Measurements from ENCODE around the gene TBCA. TPM values are rescaled to one million over a fixed set of nuclear protein-coding genes. Genes with fewer than 3 reads are reported as not detected.

TBCA gene
- total and polyA plus RNA-seq, 9 donors = 125 to 283 (median 189) TPM

DNA sequence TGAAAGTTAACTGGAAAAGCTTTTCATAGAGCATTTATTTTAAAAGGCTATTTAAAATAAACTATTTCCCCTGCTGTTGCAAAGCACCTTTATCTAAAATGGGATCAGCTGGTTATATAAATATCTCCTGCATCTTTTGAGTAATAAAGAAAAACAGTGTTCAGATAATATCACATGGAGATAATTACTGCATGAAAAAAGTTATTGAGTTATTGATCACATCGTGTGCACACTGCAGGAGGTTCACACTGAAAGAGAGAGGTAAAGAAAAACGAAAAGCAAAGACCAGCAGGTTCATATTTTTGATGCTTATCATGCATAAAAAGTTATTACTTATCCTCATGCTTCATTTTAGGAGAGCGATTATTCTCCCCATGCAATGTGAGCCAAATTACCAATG, 82.2 kb downstream of the TBCA start:
- Histone ChIP-seq H3K9me3 (no peaks in the 10 kb centered on the region), H3K4me3 (no peak overlapping the region), H3K36me3 (no peaks in the 10 kb centered on the region), H3K27ac (no peak overlapping the region), H3K4me1 (ENCODE audit: insufficient read depth) (no peaks in the 10 kb centered on the region), H3K27me3 (no peaks in the 10 kb centered on the region)
- intact Hi-C loops (cut with DNase I) = no loop called here
- no peak for TF ChIP-seq EP300 (IDR thresholded peaks at IDR 0.05)
- TF ChIP-seq, protein P1, sequence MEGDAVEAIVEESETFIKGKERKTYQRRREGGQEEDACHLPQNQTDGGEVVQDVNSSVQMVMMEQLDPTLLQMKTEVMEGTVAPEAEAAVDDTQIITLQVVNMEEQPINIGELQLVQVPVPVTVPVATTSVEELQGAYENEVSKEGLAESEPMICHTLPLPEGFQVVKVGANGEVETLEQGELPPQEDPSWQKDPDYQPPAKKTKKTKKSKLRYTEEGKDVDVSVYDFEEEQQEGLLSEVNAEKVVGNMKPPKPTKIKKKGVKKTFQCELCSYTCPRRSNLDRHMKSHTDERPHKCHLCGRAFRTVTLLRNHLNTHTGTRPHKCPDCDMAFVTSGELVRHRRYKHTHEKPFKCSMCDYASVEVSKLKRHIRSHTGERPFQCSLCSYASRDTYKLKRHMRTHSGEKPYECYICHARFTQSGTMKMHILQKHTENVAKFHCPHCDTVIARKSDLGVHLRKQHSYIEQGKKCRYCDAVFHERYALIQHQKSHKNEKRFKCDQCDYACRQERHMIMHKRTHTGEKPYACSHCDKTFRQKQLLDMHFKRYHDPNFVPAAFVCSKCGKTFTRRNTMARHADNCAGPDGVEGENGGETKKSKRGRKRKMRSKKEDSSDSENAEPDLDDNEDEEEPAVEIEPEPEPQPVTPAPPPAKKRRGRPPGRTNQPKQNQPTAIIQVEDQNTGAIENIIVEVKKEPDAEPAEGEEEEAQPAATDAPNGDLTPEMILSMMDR (IDR thresholded peaks at IDR 0.05) = no peak
- TF ChIP-seq POLR2A (IDR thresholded peaks at IDR 0.05) = no peak
- 93 to 94% (median 94%) methylated on average over 3 of the region's 3 CpGs for WGBS, 3 donors
- DNase-seq = no peak

DNA sequence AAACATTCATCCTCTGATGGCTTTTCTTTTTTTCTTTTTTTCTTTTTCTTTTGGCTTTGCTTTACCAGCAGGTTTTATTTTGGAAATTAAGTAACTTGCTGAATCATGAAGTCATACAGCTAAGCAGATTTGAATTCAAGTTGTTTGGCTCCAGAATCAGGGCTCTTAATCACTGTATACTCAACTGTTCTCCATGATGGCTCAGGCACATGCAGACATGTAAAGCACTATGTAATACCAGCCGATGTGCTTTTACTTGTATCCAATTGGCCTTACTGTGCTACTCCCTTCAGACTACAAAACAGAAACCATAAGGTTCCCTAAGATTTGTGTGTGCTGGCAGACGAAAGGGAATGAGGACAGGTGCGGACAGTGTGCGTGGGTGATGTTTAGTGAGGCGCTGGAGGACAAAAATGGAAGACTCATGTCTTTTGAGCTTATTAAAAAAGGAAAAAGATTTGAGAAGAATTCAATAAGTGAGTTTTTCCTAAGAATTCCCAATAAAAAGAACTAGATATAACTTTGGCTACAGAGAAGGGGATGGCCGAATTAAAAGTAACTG, 92.9 kb downstream of the TBCA start:
- Histone ChIP-seq H3K27ac (no peak overlapping the region), H3K36me3 (no peaks in the 10 kb centered on the region), H3K27me3 (no peaks in the 10 kb centered on the region), H3K4me1 (ENCODE audit: insufficient read depth) (no peaks in the 10 kb centered on the region), H3K4me3 (no peak overlapping the region), H3K9me3 (no peaks in the 10 kb centered on the region)
- 83 to 88% (median 84%) methylated on average over 6 of the region's 6 CpGs for WGBS, 3 donors
- intact Hi-C loops (cut with DNase I) = no loop called here
- TF ChIP-seq EP300 (IDR thresholded peaks at IDR 0.05) = no peak
- no peak for TF ChIP-seq POLR2A (IDR thresholded peaks at IDR 0.05)
- TF ChIP-seq, protein P1 (IDR thresholded peaks at IDR 0.05) = no peak
- no peak for DNase-seq

DNA sequence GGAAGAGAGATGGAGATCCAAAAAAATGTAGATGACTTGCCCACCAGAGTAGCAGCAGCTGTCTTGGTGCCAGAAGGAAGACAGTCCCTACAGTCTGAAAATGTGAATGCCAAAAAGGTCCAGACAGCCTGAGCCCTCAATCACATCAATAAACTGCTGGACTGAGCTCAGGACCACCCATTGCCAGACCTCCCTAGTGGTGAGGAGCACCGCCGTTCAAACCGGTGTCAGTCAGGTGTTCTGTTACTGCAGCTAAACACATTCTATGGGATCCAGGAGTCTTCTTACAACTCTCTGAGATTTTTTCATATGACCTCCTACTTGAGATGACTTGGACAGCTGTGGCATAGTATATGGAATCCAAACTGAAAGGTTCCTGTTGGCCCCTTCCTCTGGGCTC, 105.6 kb downstream of the TBCA start:
- H3K4me3 ChIP-seq = no peak overlapping the region
- no peak for DNase-seq
- no peak for TF ChIP-seq POLR2A (IDR thresholded peaks at IDR 0.05)
- WGBS, 3 donors = 57 to 74% (median 61%) methylated on average over 3 of the region's 3 CpGs
- H3K9me3 ChIP-seq = no peaks in the 10 kb centered on the region
- H3K4me1 ChIP-seq (ENCODE audit: insufficient read depth) = no peaks in the 10 kb centered on the region
- no peak overlapping the region for H3K27ac ChIP-seq
- H3K36me3 ChIP-seq = no peaks in the 10 kb centered on the region
- intact Hi-C loops (cut with DNase I) = no loop called here
- H3K27me3 ChIP-seq = no peaks in the 10 kb centered on the region

GRCh38 chr5:77669677-77670076, 106.5 kb downstream of the TBCA start:
- no peak for TF ChIP-seq POLR2A (IDR thresholded peaks at IDR 0.05)
- TF ChIP-seq, protein P1 (IDR thresholded peaks at IDR 0.05) = no peak
- TF ChIP-seq EP300 (IDR thresholded peaks at IDR 0.05) = no peak

GRCh38 chr5:77663090-77663863, 112.9 kb downstream of the TBCA start:
- TF ChIP-seq POLR2A (IDR thresholded peaks at IDR 0.05) (no peak), EP300 (IDR thresholded peaks at IDR 0.05) (no peak)
- TF ChIP-seq, protein P1 (IDR thresholded peaks at IDR 0.05) = no peak
- no peak overlapping the region for H3K27ac ChIP-seq
- H3K9me3 ChIP-seq = no peaks in the 10 kb centered on the region
- H3K36me3 ChIP-seq = no peaks in the 10 kb centered on the region
- WGBS, 3 donors = 74 to 78% (median 75%) methylated on average over 7 of the region's 7 CpGs
- DNase-seq = no peak
- no peaks in the 10 kb centered on the region for H3K4me1 ChIP-seq (ENCODE audit: insufficient read depth)
- no peaks in the 10 kb centered on the region for H3K27me3 ChIP-seq
- H3K4me3 ChIP-seq = no peak overlapping the region
- intact Hi-C loops (cut with DNase I) = no loop called here

More at GRCh38 chr5:77669677-77670076, 106.5 kb downstream of the TBCA start:
- no peaks in the 10 kb centered on the region for H3K36me3 ChIP-seq
- intact Hi-C loops (cut with DNase I) = no loop called here
- H3K4me3 ChIP-seq = no peak overlapping the region
- no peaks in the 10 kb centered on the region for H3K27me3 ChIP-seq
- no peaks in the 10 kb centered on the region for H3K4me1 ChIP-seq (ENCODE audit: insufficient read depth)
- H3K27ac ChIP-seq = no peak overlapping the region
- no peaks in the 10 kb centered on the region for H3K9me3 ChIP-seq
- DNase-seq = no peak
- 29 to 64% (median 45%) methylated on average over 1 of the region's 1 CpG for WGBS, 3 donors
